Ishikawa (cell line): Measurements from ENCODE around the gene RIPK3.
A peak's percentile ranks its signal among the peaks of the same experiment; 100 is the strongest.

Experiments
- CEBPB ChIP-seq: IDR thresholded peaks from 2 replicates; pipeline ENCODE4 v1.6.1; 2012
- CREB1 ChIP-seq: IDR thresholded peaks from 2 replicates; pipeline ENCODE4 v1.6.1; 2012; ENCODE audit warnings: low read depth
- EGR1 ChIP-seq: IDR thresholded peaks from 2 replicates; pipeline ENCODE4 v1.6.1; 2012
- EP300 ChIP-seq: IDR thresholded peaks from 2 replicates; pipeline ENCODE4 v1.6.1; 2012; ENCODE audit warnings: borderline replicate concordance
- FOXM1 ChIP-seq: IDR thresholded peaks from 2 replicates; pipeline ENCODE4 v1.6.1; 2012; ENCODE audit warnings: low read depth, borderline replicate concordance
- MAX ChIP-seq: IDR thresholded peaks from 2 replicates; pipeline ENCODE4 v1.6.1; 2012
- NFIC ChIP-seq: IDR thresholded peaks from 2 replicates; pipeline ENCODE4 v1.6.1; 2012
- RAD21 ChIP-seq: IDR thresholded peaks from 2 replicates; pipeline ENCODE4 v1.6.1; 2012; ENCODE audit warnings: low read depth
- REST ChIP-seq: IDR thresholded peaks from 2 replicates; pipeline ENCODE4 v1.6.1; 2012; ENCODE audit warnings: low read depth, mild to moderate bottlenecking
- TAF1 ChIP-seq: IDR thresholded peaks from 2 replicates; pipeline ENCODE4 v1.6.1; 2012; ENCODE audit warnings: low read depth, mild to moderate bottlenecking
- TCF12 ChIP-seq: IDR thresholded peaks from 2 replicates; pipeline ENCODE4 v1.6.1; 2012; ENCODE audit warnings: low read depth
- TEAD4 ChIP-seq: IDR thresholded peaks from 2 replicates; pipeline ENCODE4 v1.6.1; 2012
- USF1 ChIP-seq: IDR thresholded peaks from 2 replicates; pipeline ENCODE4 v1.6.1; 2012
- YY1 ChIP-seq: IDR thresholded peaks from 2 replicates; pipeline ENCODE4 v1.6.1; 2012; ENCODE audit warnings: low read depth
- ZBTB7A ChIP-seq: IDR thresholded peaks from 2 replicates; pipeline ENCODE4 v1.6.1; 2012; ENCODE audit warnings: low read depth

Gene RIPK3

GRCh38 chr14:24339284-24340151 lies at the start of gene RIPK3:
TSS of gene RIPK3 (minus strand) at chr14:24339991. CDS start at chr14:24339826, 165 bp downstream.
- TF ChIP-seq RAD21: no peak
- TF ChIP-seq ZBTB7A: no peak
- TF ChIP-seq TAF1: no peak
- no peak for TF ChIP-seq NFIC
- no peak for TF ChIP-seq EP300
- TF ChIP-seq REST: no peak

GRCh38 chr14:24389226-24389848 lies 49.5 kb upstream of the RIPK3 start:
- TF ChIP-seq USF1: peak; percentile 80
- TF ChIP-seq MAX: no peak

- TF ChIP-seq RAD21 (no peak), TEAD4 (no peak), ZBTB7A (no peak), NFIC (no peak), YY1 (no peak), MAX (no peak), EGR1 (no peak), EP300 (no peak)
Measured at GRCh38 chr14:24388474-24389179, 48.8 kb upstream of the RIPK3 start.

- no peak for TF ChIP-seq TEAD4
Measured at GRCh38 chr14:24387009-24387345, 47.2 kb upstream of the RIPK3 start.

- TF ChIP-seq NFIC: no peak
- no peak for TF ChIP-seq REST
- TF ChIP-seq RAD21: no peak
- TF ChIP-seq FOXM1: no peak
- TF ChIP-seq EP300: no peak
- no peak for TF ChIP-seq TEAD4
- TF ChIP-seq ZBTB7A: no peak
- no peak for TF ChIP-seq MAX
- no peak for TF ChIP-seq TAF1
- TF ChIP-seq EGR1: no peak
- no peak for TF ChIP-seq TCF12
- TF ChIP-seq CEBPB: no peak
- TF ChIP-seq YY1: no peak
- no peak for TF ChIP-seq USF1
- TF ChIP-seq CREB1: no peak
Measured at GRCh38 chr14:24385524-24385923, 45.7 kb upstream of the RIPK3 start.

GRCh38 chr14:24384169-24384568 lies 44.4 kb upstream of the RIPK3 start:
- no peak for TF ChIP-seq TCF12
- TF ChIP-seq FOXM1: no peak
- no peak for TF ChIP-seq TEAD4
- TF ChIP-seq CEBPB: no peak
- TF ChIP-seq YY1: no peak
- TF ChIP-seq REST: no peak
